GM12872 (cell line): ENCODE measurements around the gene IDH2.

Experiments
- TF ChIP-seq, protein P1 (sequence below): IDR thresholded peaks from 3 replicates; pipeline ENCODE4 v1.5.1; 2011; ENCODE audit warnings: low read depth, mild to moderate bottlenecking, low read length, moderate library complexity; ENCODE audit not compliant: insufficient read depth

The IDH2 gene

DNA sequence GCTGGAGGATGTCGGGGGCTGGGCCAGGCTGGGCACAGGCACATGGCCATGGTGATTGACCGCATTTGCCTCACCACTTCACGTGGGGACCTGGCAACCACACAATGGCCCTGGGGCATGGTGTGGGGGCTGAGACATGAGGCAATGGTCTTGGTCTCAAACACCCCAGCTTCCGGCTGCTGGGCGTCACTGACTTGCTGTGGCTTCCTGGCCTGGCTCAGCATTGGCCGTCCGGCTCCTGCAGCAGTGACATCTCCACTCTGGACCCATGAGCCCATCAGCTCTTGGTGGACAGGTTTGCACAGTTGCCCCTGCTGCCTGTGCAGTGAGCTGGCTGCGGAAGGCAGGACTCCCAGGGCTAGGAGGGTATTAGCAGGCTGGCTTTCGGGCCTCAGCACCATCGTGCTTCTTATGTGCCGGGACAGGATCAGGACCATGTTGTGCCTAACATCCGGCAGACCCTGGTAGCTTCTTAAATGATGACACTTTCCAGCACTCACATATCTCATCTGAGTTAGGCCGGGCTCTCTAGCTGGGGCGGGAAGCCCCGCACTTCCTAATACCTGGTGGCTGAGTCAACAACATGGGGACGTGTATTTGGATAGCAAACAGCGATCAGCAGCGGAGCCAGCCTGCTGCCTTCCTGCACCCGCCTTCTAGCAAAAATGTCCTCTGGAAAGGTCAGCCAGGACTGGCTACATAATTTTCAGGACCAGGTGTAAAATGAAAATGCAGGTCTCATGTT, 67.0 kb downstream of the IDH2 start:
- TF ChIP-seq, protein P1, sequence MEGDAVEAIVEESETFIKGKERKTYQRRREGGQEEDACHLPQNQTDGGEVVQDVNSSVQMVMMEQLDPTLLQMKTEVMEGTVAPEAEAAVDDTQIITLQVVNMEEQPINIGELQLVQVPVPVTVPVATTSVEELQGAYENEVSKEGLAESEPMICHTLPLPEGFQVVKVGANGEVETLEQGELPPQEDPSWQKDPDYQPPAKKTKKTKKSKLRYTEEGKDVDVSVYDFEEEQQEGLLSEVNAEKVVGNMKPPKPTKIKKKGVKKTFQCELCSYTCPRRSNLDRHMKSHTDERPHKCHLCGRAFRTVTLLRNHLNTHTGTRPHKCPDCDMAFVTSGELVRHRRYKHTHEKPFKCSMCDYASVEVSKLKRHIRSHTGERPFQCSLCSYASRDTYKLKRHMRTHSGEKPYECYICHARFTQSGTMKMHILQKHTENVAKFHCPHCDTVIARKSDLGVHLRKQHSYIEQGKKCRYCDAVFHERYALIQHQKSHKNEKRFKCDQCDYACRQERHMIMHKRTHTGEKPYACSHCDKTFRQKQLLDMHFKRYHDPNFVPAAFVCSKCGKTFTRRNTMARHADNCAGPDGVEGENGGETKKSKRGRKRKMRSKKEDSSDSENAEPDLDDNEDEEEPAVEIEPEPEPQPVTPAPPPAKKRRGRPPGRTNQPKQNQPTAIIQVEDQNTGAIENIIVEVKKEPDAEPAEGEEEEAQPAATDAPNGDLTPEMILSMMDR: no peak

DNA sequence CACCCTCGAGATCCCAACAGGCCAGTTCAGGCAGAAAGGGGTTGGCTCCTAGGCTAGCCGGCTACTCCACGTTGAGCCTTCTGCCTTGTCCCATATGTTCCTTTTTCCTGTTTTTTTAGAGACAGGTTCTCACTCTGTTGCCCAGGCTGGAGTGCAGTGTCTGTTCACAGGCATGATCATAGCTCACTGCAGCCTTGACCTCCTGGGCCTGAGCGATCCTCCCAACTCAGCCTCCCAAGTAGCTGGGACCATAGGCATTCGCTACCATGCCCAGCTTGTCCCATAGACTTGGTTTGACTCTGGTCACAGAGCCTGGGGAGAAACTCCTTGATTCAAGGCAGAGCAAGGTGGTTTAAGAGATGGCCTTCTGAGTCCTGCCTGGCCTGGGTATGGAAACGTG, 68.8 kb downstream of the IDH2 start:
- TF ChIP-seq, protein P1: no peak
